Cardiac fibroblast (primary cell): Measurements from ENCODE around the gene ING5.

ENCODE experiments used
- DNase-seq, 2 donors: peaks; one replicate each; pipeline versions ENCODE4 v3.0.0 to v3.0.0-alpha.2; 2010; ENCODE audit warnings: low read depth in 2 of 2
- H3K4me3 ChIP-seq, 2 donors: replicated peaks in 1 of 2; 1 replicate in 1 of 2; 2 replicates in 1 of 2; pipeline ENCODE4 v1.5.1; 2011; ENCODE audit warnings: low read depth in 2 of 2, low read length in 2 of 2, mild to moderate bottlenecking in 2 of 2, moderate library complexity in 1 of 2
- CTCF ChIP-seq: IDR thresholded peaks from one replicate; pipeline ENCODE4 v1.5.1; 2011; ENCODE audit warnings: low read depth, mild to moderate bottlenecking, low read length, inconsistent platforms

The ING5 gene

GRCh38 chr2:241706537-241706936 is 4.7 kb downstream of the ING5 start:
- TF ChIP-seq CTCF = no peak
- no peak overlapping the region for H3K4me3 ChIP-seq
- DNase-seq = no peak

GRCh38 chr2:241708879-241709278 is 7.0 kb downstream of the ING5 start:
- no peak overlapping the region for H3K4me3 ChIP-seq
- TF ChIP-seq CTCF = no peak
- no peak for DNase-seq

GRCh38 chr2:241719093-241719492 is 17.3 kb downstream of the ING5 start:
- TF ChIP-seq CTCF = no peak
- H3K4me3 ChIP-seq = no peak overlapping the region
- DNase-seq = no peak

- H3K4me3 ChIP-seq = no peak overlapping the region
- DNase-seq = no peak
- TF ChIP-seq CTCF = no peak
Observed at GRCh38 chr2:241720099-241720498, 18.3 kb downstream of the ING5 start.

- no peak for TF ChIP-seq CTCF
- DNase-seq = no peak
- H3K4me3 ChIP-seq = no peak overlapping the region
Observed at GRCh38 chr2:241720560-241720959, 18.7 kb downstream of the ING5 start.

GRCh38 chr2:241721852-241722251 is 20.0 kb downstream of the ING5 start:
- DNase-seq = no peak
- TF ChIP-seq CTCF = no peak
- H3K4me3 ChIP-seq = no peak overlapping the region

- H3K4me3 ChIP-seq = no peak overlapping the region
- DNase-seq = no peak
- no peak for TF ChIP-seq CTCF
Observed at GRCh38 chr2:241722896-241723454, 21.1 kb downstream of the ING5 start.
